Lower leg skin (tissue), 4 donors: Measurements from ENCODE around the gene SLC35F3. TPM values are rescaled to one million over a fixed set of nuclear protein-coding genes. Genes with fewer than 3 reads are reported as not detected.

Experiments
- DNase-seq, 2 donors: peaks; one replicate each; pipeline ENCODE4 v3.0.0-alpha.2; 2019; ENCODE audit warnings: low spot score in 2 of 2
- H3K4me3 ChIP-seq: fragments of 200-600 bp; sonication (generic); 2 replicates; pipeline ENCODE4 v1.5.1; 2017; ENCODE audit warnings: mild to moderate bottlenecking, low read depth; ENCODE audit not compliant: poor library complexity, severe bottlenecking
- CTCF ChIP-seq, 3 donors: fragments of 450-650 bp; IDR thresholded peaks; one replicate each; pipeline ENCODE4 v1.5.1; 2016; ENCODE audit warnings: antibody characterized with exemption in 3 of 3, mild to moderate bottlenecking in 3 of 3, moderate library complexity in 2 of 3
- POLR2A ChIP-seq, 2 donors: fragments of 450-650 bp; IDR thresholded peaks; one replicate each; pipeline ENCODE4 v1.6.1; 2016 to 2017; ENCODE audit warnings: antibody characterized with exemption in 2 of 2, mild to moderate bottlenecking in 1 of 2, moderate library complexity in 1 of 2
- WGBS, 2 donors: methylation state at CpG; one replicate each; pipeline ENCODE4 v1.1.5; 2018; 5-methylcytosine and 5-hydroxymethylcytosine counted together
- intact Hi-C: fragments of 100-400 bp; cut with DNase I; formaldehyde crosslinking; loops from one replicate; pipeline ENCODE4 v1.15.0; 2023; ENCODE audit warnings: low total_unique reads
- total RNA-seq, 4 donors: library from RNA; depleted of rRNA; stranded (reverse); fragments of >200 nt; gene quantifications; one replicate each; pipeline ENCODE4 v1.1.0, GENCODE V29; 2016

SLC35F3 gene
- total RNA-seq, 4 donors from 2014 or later, result 0.42 to 0.83 (median 0.64) TPM

- intact Hi-C loops, result no loop called here
- DNase-seq, result no peak
- 39 to 42% methylated on average over 6 of the region's 6 CpGs for WGBS, 2 donors
Measured at GRCh38 chr1:234315091-234315541, 410.6 kb downstream of the SLC35F3 start.

DNA sequence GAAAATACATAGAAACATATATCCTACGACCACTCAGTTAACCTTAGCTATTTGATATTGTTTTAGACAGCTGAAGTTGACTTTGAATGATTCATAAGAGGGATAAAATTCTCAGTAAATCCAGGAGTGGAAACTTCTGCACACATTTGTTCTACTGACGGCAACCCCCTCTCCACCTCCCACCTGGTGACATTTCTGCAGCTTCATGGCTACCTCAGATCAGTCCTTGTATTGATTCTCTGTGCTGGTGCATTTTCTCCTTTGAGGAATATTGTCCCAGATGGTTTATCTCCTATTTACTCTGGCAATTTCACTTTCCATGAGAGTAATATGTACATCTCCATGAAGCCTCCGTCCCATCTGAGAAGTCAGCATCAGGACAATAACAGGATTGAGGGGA is 411.1 kb downstream of the SLC35F3 start:
- 56 to 64% methylated on average over 3 of the region's 3 CpGs for WGBS, 2 donors
- no peak for TF ChIP-seq CTCF (IDR thresholded peaks at IDR 0.05)
- no peak for TF ChIP-seq POLR2A (IDR thresholded peaks at IDR 0.05)
- H3K4me3 ChIP-seq, result no peak overlapping the region
- intact Hi-C loops, result no loop called here
- no peak for DNase-seq

More at GRCh38 chr1:234315091-234315541, 410.6 kb downstream of the SLC35F3 start:
- H3K4me3 ChIP-seq, result no peak overlapping the region
- TF ChIP-seq CTCF (IDR thresholded peaks at IDR 0.05) (no peak), POLR2A (IDR thresholded peaks at IDR 0.05) (no peak)

GRCh38 chr1:234316486-234316885 is 412.0 kb downstream of the SLC35F3 start:
- DNase-seq, result no peak
- WGBS, 2 donors, result 94 to 95% methylated on average over 18 of the region's 18 CpGs
- TF ChIP-seq POLR2A (IDR thresholded peaks at IDR 0.05) (no peak), CTCF (IDR thresholded peaks at IDR 0.05) (no peak)
- intact Hi-C loops, result no loop called here
- H3K4me3 ChIP-seq, result no peak overlapping the region

- TF ChIP-seq POLR2A (IDR thresholded peaks at IDR 0.05), result no peak
- TF ChIP-seq CTCF (IDR thresholded peaks at IDR 0.05), result no peak
- DNase-seq, result no peak
- WGBS, 2 donors, result 66 to 73% methylated on average over 6 of the region's 6 CpGs
- intact Hi-C loops, result no loop called here
- no peak overlapping the region for H3K4me3 ChIP-seq
Measured at GRCh38 chr1:234316937-234317336, 412.5 kb downstream of the SLC35F3 start.

DNA sequence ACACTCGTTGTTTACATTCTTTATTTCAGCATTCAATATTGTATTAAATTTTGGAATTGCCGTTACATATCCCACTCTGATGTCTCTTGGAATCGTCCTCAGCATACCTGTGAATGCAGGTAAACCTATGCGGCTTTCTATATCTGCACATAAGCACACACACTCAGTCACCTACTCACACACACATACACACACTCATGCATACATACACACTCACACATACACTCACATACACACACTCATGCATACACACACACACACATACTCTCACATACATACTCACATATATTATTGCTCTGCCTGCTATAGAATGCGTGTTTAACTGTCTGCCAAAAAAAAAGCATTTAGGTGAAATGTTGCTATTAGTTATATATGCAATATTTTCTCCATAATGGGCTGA is 415.6 kb downstream of the SLC35F3 start:
- 75 to 84% methylated on average over 5 of the region's 5 CpGs for WGBS, 2 donors
- intact Hi-C loops, result no loop called here
- no peak for DNase-seq

More for the DNA sequence above, 415.6 kb downstream of the SLC35F3 start:
- H3K4me3 ChIP-seq, result no peak overlapping the region
- no peak for TF ChIP-seq POLR2A (IDR thresholded peaks at IDR 0.05)
- no peak for TF ChIP-seq CTCF (IDR thresholded peaks at IDR 0.05)
